G401.6 (cell line): ENCODE data around the gene DCDC2C.

Experiments used
- FAIRE-seq: peaks from 2 replicates; lab custom pipeline; 2012; peaks lifted over from hg19 to GRCh38; lab: Jason Lieb, UNC

DCDC2C gene

DNA sequence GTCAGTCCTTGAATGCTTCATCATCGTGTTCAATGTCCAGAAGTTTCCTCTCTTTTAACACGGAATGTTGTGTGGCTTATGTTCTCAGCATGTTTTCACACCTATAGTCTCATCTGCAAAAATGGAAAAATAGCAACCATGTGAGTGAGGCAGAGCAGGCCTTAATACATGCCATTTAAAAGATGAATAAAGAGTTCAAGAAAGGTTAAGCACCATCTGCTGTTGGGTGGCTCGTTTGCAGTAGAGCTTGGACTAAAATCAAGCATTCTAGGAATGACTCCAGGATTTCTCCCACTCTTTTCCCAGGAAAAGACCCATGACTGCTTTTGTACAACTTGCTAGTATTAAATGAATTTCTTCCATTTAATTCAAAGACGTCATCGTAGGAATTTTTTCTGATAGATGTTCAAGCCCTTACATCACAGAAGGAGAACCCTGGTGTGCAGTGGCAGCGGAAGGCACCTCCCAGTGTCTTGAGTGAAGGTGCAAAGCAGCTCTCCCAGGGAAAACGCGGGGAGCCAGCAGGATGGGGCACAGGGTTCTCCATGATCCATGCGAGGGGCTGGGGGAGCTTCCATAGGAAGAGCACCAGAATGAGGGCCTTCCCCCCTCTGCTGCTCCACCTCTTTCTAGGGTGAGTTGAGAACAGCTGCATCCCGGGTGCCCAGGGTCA, 9.6 kb downstream of the DCDC2C start:
- no peak for FAIRE-seq

DNA sequence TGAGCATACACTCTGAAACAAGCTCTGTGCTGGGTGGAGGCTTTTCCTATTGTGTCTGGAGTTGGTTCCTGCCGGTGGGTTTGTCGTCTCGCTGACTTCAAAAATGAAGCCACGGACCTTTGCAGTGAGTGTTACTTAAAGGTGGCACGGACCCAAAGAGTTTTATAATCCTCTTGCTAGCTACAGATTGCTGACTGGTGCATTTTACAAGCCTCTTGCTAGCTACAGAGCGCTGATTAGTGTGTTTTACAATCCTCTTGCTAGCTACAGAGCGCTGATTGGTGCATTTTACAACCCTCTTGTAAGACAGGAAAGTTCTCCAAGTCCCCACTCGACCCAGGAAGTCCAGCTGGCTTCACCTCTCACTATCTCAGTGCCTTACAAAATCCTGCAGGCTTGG, 15.3 kb downstream of the DCDC2C start:
- FAIRE-seq = no peak

DNA sequence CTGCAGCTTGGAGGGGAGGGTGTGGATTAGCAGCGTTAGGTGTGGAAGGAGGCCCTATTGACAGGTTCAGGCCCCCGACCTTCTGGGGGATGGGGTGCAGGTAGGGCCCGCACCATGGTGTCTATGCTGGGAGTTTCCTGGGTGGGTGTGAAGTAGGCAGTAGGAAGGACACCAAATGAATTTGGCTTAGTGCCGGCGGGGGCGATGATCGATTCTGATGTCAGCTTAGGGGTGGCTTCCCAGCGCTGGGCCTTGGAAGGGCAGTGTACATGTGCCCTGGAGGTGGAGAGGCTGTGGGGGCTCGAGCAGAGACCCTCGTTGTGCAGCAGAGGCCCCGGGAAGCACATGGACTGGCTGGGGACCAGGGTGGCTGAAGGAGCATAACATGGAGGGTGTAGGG, 21.6 kb downstream of the DCDC2C start:
- no peak for FAIRE-seq

DNA sequence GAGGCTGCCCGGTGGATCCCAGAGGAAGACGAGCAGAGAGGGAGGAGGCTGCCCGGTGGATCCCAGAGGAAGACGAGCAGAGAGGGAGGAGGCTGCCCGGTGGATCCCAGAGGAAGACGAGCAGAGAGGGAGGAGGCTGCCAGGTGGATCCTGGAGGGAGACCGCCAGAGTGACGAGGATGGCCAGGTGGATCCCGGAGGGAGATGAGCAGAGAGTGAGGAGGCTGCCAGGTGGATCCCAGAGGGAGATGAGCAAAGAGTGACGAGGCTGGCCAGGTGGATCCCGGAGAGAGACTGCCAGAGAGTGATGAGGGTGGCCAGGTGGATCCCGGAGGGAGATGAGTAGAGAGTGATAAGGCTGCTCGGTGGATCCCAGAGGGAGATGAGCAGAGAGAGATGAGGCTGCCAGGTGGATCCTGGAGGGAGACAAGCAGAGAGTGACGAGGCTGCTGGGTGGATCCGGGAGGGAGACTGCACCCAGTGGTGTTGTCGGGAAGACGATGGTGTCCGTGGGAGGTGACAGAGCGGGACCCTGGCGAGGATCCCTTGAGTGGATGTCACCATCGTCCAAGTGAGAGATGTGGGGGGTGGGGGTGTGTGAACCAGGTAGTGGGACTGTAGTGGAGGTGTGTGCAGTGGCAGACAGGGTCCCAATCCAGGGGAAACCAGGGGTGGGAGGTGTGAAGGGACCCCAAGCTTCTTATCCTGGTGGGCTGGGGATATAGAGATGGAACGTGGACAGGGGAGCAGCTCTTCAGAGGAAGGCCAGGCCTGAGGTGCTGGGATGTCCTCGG, 22.3 kb downstream of the DCDC2C start:
- FAIRE-seq = no peak

DNA sequence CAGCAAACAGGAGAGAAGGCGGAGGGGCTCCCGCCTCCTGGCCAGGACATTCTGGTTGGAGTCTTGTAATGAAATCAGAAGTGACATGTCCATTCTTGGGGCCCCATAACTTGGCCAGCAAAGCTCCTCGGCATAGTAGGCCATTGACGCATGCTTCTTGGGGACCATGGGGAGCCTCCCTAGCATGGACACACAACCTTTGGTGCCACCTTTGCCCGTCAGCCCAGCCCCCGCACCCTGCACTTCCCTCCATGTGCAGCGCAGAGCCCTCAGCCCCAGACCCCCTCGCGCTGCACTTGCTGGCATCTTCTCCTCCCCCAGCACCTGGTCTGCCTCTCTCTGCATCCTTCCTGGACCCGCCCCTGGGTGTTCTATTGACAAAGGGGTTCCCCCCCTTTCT, 23.1 kb downstream of the DCDC2C start:
- no peak for FAIRE-seq

DNA sequence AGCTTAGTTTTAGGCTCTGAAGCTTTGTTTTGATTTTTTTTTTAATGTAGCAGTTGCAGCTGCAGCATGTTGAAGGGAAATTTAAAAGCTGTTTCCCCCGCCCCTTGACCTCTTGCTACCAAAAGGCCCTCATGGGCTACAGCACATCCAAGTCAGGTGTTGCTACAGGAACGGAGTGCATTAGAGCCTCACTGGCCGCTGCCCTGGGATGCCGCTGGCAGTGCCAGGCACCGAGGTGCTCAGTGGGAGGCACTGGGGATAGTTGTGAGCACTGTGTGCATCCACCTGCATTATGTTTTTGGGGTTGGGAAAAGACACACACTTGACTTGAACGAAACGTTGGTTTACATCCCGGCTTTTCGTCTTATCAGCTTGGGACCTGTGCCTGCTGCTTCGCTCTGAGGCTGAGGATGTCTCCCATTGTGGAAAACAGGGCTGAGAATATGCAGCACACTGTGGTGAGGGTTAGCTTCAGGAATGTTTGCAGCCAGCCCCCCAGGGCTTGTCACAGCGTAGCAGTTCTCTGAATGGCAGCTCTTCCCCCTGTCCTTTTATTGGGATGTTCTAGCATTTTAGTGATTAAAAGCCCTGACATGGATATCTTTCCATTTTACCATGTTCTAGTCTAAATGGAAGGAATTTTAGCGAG, 24.1 kb downstream of the DCDC2C start:
- FAIRE-seq = no peak

DNA sequence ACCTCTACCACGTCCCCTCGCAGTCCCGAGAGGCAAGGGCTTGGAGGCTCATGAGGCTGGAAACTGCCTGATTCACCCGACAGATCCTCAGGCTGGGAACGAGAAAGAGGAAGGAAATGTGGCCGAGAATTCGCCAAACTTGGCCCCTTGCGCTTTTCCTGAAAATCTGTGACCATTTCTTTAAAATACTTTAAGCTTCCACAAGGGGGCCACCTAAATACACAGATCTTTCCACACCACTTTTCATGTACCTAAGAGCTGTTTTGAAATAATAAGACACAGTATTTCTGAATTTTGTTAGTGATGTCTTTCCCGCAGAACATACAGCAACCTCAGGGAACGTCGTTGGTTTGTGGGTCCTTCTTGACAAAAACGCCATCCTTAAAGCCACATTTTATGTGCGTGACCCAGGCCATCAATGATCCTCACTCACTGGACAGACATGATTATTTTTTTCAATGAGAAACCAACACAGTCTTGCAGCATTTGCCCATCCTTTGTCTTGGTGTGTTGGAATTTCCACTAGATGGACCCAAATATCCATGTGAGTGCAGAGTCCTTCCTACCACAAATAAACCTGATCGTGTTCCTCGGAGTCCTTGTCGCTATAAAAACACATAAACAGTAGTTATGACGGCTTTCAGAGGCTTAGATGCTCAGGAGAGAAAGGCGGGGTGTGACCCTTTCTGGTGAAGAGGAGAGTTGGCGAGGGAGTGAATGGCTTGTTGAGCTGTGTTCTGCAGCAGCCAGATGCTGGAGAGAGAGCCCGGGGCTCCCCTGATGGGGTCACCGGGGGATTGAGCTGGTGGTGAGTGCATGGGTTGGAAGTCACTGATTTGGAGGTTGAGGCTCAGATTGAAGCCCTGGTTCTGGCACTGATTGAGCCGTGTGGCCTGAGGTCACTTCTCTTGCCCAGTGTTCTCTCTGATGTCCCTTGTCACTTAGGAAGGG, 25.0 kb downstream of the DCDC2C start:
- FAIRE-seq = peak; percentile 72

DNA sequence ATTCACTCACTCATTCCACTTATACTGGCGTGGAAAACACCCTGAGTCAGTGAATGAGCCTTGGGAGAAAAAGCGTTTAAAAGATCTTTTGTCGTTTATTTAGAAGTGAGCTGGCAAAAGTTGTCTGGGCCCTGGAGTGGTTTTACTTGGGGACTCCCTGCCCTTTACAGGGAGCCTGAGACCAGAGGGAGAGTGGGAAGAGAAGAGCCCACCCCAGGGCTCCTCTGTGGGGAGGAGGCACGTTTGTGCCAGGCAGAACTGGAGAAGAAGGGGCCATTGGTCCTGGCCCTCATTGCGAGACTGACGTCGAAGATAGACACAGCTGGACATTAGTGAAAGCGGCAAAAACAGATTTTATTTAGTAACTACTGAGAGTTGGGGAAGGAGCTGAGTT, 25.7 kb downstream of the DCDC2C start:
- FAIRE-seq = no peak

DNA sequence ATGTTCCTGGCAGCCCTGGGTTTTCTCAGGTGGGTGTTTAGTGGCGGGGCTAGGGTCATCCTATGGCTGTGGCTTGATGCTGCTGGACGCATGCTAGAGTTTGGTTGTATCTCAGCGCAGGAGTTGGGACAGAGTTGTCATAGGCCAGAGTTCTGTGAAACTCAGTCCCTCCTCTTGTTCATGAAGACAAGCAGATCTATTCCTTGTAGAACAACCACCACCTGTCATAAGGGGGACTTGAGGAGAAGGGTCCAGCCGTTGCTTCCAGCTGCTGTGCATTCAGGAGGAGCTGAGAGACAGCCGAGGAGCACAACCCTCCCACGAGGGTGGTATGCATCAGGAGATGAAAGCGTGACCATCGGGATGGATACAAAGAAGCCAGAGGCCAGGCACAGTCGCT, 26.4 kb downstream of the DCDC2C start:
- FAIRE-seq = no peak

DNA sequence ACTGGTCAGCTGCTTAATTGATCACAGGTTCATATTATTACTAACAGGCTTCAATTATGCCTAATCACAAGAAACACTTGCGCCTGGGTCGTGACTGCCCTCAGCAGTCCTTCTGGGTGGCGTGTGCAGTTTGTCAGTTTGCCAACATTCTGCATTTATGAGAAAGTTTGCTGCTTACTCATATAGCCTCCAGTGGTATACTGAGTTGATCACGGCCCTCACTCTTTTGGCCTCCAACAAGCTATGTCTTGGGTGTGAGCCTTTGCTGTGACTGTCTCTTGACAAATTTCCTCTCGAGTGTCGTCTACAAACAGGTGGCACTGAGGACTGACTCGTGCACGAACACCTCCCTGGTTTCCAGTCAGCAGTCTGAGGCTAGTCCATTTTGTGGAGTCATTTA, 27.3 kb downstream of the DCDC2C start:
- no peak for FAIRE-seq

DNA sequence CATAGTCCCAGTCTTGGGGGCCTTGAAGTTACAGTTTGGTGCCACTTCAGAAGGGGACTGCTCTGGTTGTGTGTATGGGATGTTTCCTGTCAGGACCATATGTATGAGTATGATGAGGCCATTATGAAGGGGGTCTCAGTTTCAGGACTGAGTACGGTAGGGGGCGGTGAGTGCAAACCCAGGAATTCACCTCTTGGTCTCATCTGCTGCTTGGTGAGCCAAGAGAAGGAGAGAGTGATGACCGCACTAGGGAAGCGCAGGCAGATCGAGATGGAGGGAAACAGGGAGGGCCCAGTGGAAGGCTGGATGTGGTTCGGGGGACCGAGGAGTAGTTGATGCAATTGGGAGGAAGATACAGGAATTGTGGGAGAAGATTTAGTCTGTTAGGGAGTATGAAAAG, 28.5 kb downstream of the DCDC2C start:
- no peak for FAIRE-seq

DNA sequence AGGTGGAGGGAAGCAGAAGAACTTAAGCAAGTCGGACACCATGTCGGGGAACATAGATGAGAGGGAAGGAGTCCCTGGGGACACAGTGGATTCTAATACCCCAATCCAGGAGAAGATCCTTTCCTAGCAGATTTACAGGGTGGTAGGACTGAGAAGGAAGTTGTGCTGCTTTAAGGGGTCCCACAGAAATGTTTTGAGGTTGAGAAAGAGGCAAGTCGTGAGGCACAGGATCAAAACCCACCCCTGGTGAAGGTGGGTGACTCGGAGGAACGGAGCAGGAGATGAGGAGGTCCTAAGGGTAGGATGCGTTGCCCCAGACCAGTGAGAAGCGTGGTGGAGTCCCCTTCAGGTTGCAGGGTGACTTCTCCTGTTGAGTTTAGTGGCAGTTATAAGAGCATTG, 32.7 kb downstream of the DCDC2C start:
- no peak for FAIRE-seq

DNA sequence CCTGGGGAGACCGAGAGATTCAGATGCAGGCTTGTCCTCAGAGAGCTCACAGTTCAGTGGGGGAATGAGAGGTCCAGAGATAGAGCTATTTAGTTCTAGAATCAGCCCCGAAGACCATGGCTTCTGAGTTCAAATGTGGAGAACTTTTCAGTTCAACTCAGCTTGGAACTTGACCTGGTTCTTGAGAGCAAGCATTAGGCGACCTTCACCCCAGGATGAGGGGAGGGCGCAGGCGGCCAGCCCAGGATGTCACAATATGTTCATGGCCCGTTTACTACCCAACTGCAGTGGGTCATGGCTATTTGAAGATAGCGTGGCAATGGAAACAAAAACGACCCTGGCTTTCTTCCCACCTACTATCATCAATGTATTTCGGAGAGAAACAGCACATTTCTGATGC, 33.8 kb downstream of the DCDC2C start:
- FAIRE-seq = no peak

DNA sequence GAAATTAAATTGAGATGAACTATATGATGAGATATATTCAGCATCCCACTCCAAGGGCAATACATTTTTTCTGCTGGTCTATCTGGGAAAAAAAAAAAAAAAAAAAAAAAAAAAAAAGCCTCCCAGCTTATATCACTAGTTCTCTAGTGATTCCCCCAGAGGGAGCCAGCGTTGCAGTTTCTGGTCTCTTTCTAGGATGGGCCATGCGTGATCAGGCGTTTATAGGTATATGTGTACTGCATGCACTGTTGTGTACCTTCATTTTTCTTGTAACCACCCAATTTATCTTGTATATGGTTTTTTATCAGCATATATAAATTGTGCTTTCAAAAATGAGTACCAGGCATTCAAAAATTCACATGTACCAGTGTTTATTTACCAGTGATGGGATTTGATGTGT, 35.1 kb downstream of the DCDC2C start:
- peak; percentile 53 for FAIRE-seq

DNA sequence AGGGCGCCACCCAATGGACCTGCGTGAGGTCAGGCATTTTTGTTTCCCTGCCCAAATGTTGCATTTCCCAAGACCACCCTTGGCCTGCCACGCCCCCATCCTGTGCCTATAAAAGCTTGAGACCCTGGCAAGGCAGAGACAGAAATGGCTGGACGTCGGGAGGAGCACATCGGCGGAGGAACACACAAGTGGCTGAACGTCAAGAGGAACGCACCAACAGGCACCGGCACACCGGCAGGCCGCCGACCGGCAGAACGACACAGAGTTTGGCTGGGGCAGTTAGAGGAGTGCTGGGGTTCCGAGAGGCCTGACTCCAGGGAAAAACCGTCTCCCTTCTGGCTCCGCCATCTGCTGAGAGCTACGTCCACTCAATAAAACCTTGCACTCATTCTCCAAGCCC, 35.9 kb downstream of the DCDC2C start:
- no peak for FAIRE-seq

DNA sequence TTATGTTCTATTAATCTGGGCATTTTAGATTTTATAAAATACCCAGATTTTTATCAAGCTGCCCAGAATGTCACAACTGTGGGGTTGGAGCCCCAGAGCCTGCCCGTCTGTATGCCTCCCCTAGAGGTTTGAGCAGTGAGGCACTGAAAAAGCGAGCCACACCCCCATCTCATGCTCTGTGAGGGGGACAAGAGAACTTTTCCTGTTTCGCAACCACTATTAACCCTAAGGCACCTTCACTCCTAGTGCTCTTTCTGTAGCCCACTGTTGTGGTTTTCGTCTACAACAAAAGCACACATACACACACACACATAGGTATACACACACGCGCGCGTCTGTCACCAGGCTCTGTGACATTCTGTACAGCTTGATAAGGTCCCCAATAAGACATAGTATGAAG, 38.0 kb downstream of the DCDC2C start:
- no peak for FAIRE-seq

DNA sequence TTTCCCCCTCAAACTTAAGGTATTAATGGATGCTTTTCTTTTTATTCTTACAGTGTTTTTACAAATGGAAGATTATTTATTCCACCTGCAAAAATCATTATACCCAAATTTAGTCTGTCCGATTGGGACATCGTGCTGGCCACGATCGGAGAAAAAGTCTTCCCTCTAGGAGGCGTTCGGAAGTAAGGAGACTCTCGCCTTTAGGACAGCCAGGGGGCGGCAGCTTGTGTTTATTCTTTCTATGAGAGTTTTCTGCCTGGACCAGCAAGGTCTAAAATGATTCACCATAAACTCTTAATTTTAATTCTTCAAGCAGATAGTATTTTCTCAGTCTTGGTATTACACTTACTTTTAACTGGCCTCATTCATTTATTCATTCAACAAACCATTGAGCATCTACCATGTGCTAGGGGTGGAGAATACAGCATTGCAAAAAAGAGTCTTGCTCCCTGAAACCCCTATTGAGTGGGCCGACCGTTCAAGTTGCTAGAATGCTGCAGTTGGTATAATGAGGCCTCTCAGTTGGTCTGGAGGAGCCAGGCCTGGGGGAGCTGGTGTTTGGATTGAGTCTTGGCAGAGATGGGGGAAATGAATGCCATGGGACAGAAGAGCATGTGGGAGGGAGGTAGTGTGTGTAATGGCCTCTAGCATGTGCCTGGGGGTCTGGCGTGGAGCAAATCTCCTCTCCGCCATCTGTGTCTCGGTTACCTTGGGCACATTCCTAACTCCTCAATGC, 38.7 kb downstream of the DCDC2C start:
- no peak for FAIRE-seq

DNA sequence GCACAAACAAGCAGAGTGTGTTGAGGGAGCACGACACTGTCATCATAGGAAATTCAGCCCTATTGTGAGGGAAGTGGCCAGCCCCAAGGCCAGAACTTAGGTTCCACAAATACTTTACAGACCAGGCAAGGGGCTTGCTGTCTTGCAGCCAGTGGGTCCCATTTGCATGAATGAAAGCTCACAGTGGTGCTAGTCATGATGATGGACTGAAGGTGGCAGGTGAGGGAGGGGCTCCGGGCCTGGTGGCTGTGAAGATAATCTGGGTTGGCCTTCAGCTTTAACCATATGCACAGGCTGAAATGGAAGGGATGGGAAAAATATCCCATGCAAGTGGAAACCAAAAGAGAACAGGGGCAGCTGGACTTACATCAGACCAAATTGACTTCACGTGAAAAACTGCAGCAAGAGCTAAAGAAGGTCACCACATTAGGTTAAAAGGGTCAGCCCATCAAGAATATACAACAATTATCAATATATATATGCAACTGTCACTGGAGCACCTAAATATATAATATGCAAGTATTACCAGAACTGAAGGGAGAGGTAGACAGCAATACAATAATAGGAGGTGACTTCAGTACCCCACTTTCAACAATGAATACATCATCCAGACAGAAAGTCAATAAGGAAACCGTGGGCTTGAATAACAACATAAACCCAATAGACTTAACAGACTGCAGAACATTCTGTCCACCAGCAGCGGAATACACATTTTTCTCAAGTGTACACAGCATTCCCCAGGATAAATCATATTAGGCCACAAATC, 39.6 kb downstream of the DCDC2C start:
- FAIRE-seq = no peak

DNA sequence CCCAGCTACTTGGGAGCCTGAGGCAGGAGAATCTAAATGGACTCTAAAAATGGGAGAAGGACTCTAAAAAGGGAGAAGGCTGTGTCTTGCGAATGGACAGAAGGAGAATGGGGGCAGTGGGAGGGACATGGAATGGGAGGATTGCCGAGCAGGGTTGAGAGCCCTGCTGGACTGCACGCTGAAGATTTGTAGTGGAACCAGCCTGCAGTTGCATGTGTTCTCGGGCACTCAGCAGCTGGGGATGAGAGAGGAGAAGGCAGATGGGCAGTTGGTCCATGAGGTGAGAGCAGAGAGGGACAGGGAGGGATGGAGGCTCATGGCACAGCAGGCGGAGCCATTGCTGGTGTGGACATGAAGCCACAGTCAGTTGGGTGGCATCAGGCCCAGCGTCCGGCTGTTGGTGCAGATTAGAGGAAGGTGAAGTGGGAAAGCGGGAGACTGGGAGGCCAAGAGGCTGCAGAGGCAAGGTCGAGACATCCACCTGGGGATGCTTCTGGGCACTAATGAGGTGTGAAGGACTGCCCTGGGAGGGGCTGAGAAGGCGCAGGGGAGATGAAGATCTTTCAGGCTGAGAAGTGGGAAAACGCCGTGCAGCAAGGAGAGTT, 40.7 kb downstream of the DCDC2C start:
- no peak for FAIRE-seq

DNA sequence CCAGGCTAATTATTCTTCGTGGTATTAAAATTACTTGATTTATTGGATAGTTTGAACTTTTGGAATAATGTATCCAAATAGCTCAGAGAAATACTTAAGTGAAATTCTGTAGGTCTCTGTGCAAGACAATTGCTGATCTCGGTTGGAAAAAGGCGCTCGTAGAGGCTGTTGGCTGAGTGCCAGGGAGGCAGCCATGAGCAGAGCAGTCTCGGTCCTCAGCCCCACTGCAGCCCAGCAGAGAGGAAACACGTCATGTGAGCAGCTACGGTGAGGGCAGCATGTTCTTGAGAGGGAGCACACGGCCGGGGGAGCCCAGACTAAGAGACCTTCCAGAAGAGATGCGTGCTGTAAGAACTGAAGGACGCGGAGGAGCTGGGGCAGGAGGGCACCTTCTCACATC, 42.5 kb downstream of the DCDC2C start:
- FAIRE-seq = no peak
